ENCODE results near the gene NRIP2. TPM values are rescaled to one million over a fixed set of nuclear protein-coding genes. Genes with fewer than 3 reads are reported as not detected.

NRIP2 gene
- total RNA-seq, 1 donor from 2014 or later: 0.61 TPM

- H3K9me3 ChIP-seq: no peaks in the 10 kb centered on the region
- H3K4me1 ChIP-seq: peaks cover 5% of the 10 kb centered on the region
- no peaks in the 10 kb centered on the region for H3K36me3 ChIP-seq
- intact Hi-C loops (cut with DNase I): no loop called here
- no peaks in the 10 kb centered on the region for H3K27me3 ChIP-seq
- ATAC-seq (no peak), DNase-seq (no peak)
- no peak overlapping the region for H3K27ac ChIP-seq
- H3K4me3 ChIP-seq: no peak overlapping the region
- no peak for TF ChIP-seq CTCF (IDR thresholded peaks at IDR 0.05)
Measured at GRCh38 chr12:2854669-2855453, 20.0 kb upstream of the NRIP2 start.

GRCh38 chr12:2853626-2854025 is 18.8 kb upstream of the NRIP2 start:
- DNase-seq (peak; percentile 86), ATAC-seq (peak; percentile 92)
- intact Hi-C loops (cut with DNase I): no loop called here
- Histone ChIP-seq H3K4me1 (peaks cover 5% of the 10 kb centered on the region), H3K36me3 (no peaks in the 10 kb centered on the region), H3K27ac (no peak overlapping the region), H3K27me3 (no peaks in the 10 kb centered on the region), H3K4me3 (no peak overlapping the region), H3K9me3 (no peaks in the 10 kb centered on the region)
- TF ChIP-seq CTCF (IDR thresholded peaks at IDR 0.05): peak; percentile 82

- Histone ChIP-seq H3K4me3 (no peak overlapping the region), H3K36me3 (no peaks in the 10 kb centered on the region), H3K9me3 (no peaks in the 10 kb centered on the region), H3K27me3 (no peaks in the 10 kb centered on the region), H3K27ac (no peak overlapping the region), H3K4me1 (peaks cover 5% of the 10 kb centered on the region)
- DNase-seq: no peak
- no peak for TF ChIP-seq CTCF (IDR thresholded peaks at IDR 0.05)
- no peak for ATAC-seq
- intact Hi-C loops (cut with DNase I): no loop called here
Measured at GRCh38 chr12:2851931-2852330, 17.1 kb upstream of the NRIP2 start.

- no peaks in the 10 kb centered on the region for H3K9me3 ChIP-seq
- no peak for TF ChIP-seq CTCF (IDR thresholded peaks at IDR 0.05)
- H3K4me1 ChIP-seq: no peaks in the 10 kb centered on the region
- H3K27ac ChIP-seq: no peak overlapping the region
- peaks cover 4% of the 10 kb centered on the region for H3K36me3 ChIP-seq
- no peaks in the 10 kb centered on the region for H3K27me3 ChIP-seq
- no peak for ATAC-seq
- intact Hi-C loops (cut with DNase I): no loop called here
- no peak overlapping the region for H3K4me3 ChIP-seq
- no peak for DNase-seq
Measured at GRCh38 chr12:2845280-2845679, 10.4 kb upstream of the NRIP2 start.

- Histone ChIP-seq H3K4me3 (no peak overlapping the region), H3K27me3 (no peaks in the 10 kb centered on the region), H3K27ac (no peak overlapping the region), H3K36me3 (peaks cover 4% of the 10 kb centered on the region), H3K4me1 (no peaks in the 10 kb centered on the region), H3K9me3 (no peaks in the 10 kb centered on the region)
- DNase-seq (no peak), ATAC-seq (no peak)
- no peak for TF ChIP-seq CTCF (IDR thresholded peaks at IDR 0.05)
- intact Hi-C loops (cut with DNase I): no loop called here
Measured at GRCh38 chr12:2844786-2845185, 10.0 kb upstream of the NRIP2 start.
